Measurements from ENCODE around the gene CMKLR1. TPM values are rescaled to one million over a fixed set of nuclear protein-coding genes. Genes with fewer than 3 reads are reported as not detected.

CMKLR1 gene
- total RNA-seq, 1 experiment from 2014 or later: 0.66 TPM

DNA sequence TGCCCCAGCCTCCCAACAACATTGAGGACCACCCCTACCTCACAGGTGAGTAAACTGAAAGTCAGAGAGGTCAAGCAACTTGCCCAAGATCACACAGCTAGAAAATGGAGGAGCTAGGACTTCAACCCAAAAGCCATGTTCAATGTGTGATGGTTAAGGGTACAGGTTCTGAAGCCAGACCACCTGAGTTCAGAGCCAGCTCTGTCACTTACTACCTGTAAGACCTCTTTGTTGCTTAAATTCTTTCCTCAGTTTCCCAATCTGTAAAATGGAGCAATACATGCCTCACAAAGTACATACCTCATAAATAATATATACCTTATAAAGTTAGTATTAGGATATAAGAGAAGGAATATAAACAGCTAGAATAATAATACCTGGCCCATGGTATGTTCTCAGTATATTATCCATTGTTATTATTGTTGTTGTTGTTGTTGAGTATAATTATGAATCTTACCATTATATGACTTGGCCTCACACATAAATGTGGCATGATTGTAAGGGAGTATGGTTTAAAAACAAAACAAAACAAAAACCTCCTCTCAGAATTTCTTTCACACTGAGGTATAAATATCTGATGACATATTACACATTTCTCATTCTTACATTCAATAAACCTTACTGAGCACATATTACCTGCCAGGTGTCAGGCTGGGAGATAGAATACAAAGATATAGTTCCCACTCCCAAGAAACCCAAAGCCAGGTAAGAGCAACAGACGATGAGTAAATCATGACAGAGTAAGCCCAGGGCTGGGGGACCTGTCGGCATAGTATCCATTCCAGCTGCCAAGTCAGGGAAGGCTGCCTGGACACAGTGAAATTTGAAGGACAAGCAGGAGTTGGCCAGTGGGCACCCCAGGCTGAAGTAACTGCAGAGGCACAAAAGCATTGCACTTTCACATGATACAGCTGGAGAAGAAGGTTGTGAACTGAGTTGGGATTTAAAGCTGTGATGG lies 19.6 kb downstream of the CMKLR1 start:
- H3K27me3 Mint-ChIP-seq (ENCODE audit: low read depth): peaks cover 10% of the 10 kb centered on the region
- peaks cover 40 to 42% of the 10 kb centered on the region in 2 experiments for H3K4me1 Mint-ChIP-seq
- peak overlapping the region in 2 of 3 experiments; percentile 14 to 58; a peak in 2 of 7 replicates for H3K27ac Mint-ChIP-seq
- H3K9me3 Mint-ChIP-seq: peaks cover 0 to 7% of the 10 kb centered on the region in 2 experiments; a peak in 1 of 5 replicates
- Histone ChIP-seq H3K14ac (ENCODE audit: insufficient read depth, low read length) (no peak overlapping the region), H2BK15ac (ENCODE audit: low read depth, low read length) (no peak overlapping the region), H4K5ac (ENCODE audit: insufficient read length, low read depth, low read length) (no peak overlapping the region), H3K4me2 (ENCODE audit: insufficient read depth, insufficient read length, low read length) (no peak overlapping the region), H3K4me1 (ENCODE audit: insufficient read depth, low read length) (peaks cover 22% of the 10 kb centered on the region), H3K27me3 (ENCODE audit: insufficient read depth, low read length) (no peaks in the 10 kb centered on the region), H3K23ac (ENCODE audit: insufficient read length, low read depth, low read length) (no peak overlapping the region), H2AFZ (ENCODE audit: low read length) (no peak overlapping the region), H3T11ph (ENCODE audit: low read length) (no peak overlapping the region), H3K4ac (ENCODE audit: low read depth, low read length) (no peak overlapping the region), H3K56ac (ENCODE audit: insufficient read length, low read depth, low read length) (no peak overlapping the region), H2BK12ac (ENCODE audit: insufficient read length, low read depth, low read length) (no peak overlapping the region), H2BK5ac (ENCODE audit: insufficient read length, low read length) (no peak overlapping the region), H3K79me2 (ENCODE audit: insufficient read depth, low read length) (no peaks in the 10 kb centered on the region), H3K18ac (ENCODE audit: insufficient read length, low read depth, low read length) (no peak overlapping the region), H3K23me2 (ENCODE audit: insufficient read length, low read depth, low read length, poor library complexity, severe bottlenecking) (no peaks in the 10 kb centered on the region), H2BK20ac (ENCODE audit: low read depth, low read length, poor library complexity, severe bottlenecking) (no peak overlapping the region), H3K9me3 (ENCODE audit: control insufficient read depth, low read depth, low read length) (no peaks in the 10 kb centered on the region), H4K8ac (replicated peaks; ENCODE audit: insufficient read length, low read depth, low read length) (no peak overlapping the region), H3K79me1 (ENCODE audit: insufficient read depth, low read depth, low read length, poor library complexity, severe bottlenecking) (no peaks in the 10 kb centered on the region), H3K27ac (ENCODE audit: insufficient read length, low read depth, low read length) (no peak overlapping the region), H4K91ac (ENCODE audit: insufficient read length, low read depth, low read length) (no peak overlapping the region), H2AK5ac (ENCODE audit: insufficient read length, low read length) (no peak overlapping the region), H2BK120ac (ENCODE audit: low read depth, low read length, poor library complexity, severe bottlenecking) (no peak overlapping the region), H3K9ac (ENCODE audit: extremely low read depth, insufficient read length, low read length) (no peak overlapping the region), H4K20me1 (ENCODE audit: control insufficient read depth, insufficient read depth, insufficient read length) (no peaks in the 10 kb centered on the region)
- TF ChIP-seq, protein P1, sequence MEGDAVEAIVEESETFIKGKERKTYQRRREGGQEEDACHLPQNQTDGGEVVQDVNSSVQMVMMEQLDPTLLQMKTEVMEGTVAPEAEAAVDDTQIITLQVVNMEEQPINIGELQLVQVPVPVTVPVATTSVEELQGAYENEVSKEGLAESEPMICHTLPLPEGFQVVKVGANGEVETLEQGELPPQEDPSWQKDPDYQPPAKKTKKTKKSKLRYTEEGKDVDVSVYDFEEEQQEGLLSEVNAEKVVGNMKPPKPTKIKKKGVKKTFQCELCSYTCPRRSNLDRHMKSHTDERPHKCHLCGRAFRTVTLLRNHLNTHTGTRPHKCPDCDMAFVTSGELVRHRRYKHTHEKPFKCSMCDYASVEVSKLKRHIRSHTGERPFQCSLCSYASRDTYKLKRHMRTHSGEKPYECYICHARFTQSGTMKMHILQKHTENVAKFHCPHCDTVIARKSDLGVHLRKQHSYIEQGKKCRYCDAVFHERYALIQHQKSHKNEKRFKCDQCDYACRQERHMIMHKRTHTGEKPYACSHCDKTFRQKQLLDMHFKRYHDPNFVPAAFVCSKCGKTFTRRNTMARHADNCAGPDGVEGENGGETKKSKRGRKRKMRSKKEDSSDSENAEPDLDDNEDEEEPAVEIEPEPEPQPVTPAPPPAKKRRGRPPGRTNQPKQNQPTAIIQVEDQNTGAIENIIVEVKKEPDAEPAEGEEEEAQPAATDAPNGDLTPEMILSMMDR (conservative IDR thresholded peaks at IDR 0.05): no peak
- no CpG with 5 or more reads among the region's 2 CpGs for WGBS (ENCODE audit: extremely low coverage, insufficient read length, low lambda C conversion rate)
- no peak for DNase-seq
- H3K36me3 Mint-ChIP-seq (ENCODE audit: insufficient read depth in 1 of 3, low read depth in 3 of 3): no peaks in the 10 kb centered on the region; a peak in 1 of 7 replicates
- H3K4me3 Mint-ChIP-seq: no peak overlapping the region

Measured in H9 (cell line).